CD14-positive monocyte (primary cell): ENCODE data around the gene ZNF474. TPM values are rescaled to one million over a fixed set of nuclear protein-coding genes. Genes with fewer than 3 reads are reported as not detected.

Experiments
- DNase-seq, 3 donors: peaks; one replicate each; pipeline ENCODE4 v3.0.0-alpha.2; 2011 to 2022
- H2AFZ ChIP-seq: 2 replicates; pipeline ENCODE4 v1.6.0; 2012; ENCODE audit warnings: mild to moderate bottlenecking, low read depth, low read length, inconsistent platforms; ENCODE audit not compliant: insufficient read depth, poor library complexity, severe bottlenecking
- H3K27ac ChIP-seq, 2 donors: 1 replicate in 1 of 2; 2 replicates in 1 of 2; pipeline ENCODE4 v1.5.1; 2012 to 2013; ENCODE audit warnings: low read length in 2 of 2, control low read depth in 1 of 2, inconsistent platforms in 1 of 2, low read depth in 1 of 2, mild to moderate bottlenecking in 1 of 2
- H3K27me3 ChIP-seq, 2 donors: one replicate each; pipeline versions ENCODE4 v1.6.0 to v1.6.1; 2011 to 2013; ENCODE audit warnings: low read length in 2 of 2; ENCODE audit not compliant: control insufficient read depth in 2 of 2, insufficient read depth in 2 of 2
- H3K36me3 ChIP-seq, 2 donors: replicated peaks in 1 of 2; 1 replicate in 1 of 2; 2 replicates in 1 of 2; pipeline versions ENCODE4 v1.5.1 to v1.6.1; 2012 to 2013; ENCODE audit warnings: low read length in 2 of 2, control low read depth in 1 of 2, inconsistent platforms in 1 of 2, mild to moderate bottlenecking in 1 of 2; ENCODE audit not compliant: insufficient read depth in 2 of 2, control insufficient read depth in 1 of 2
- H3K4me1 ChIP-seq, 2 donors: 1 replicate in 1 of 2; 2 replicates in 1 of 2; pipeline versions ENCODE4 v1.5.1 to v1.6.1; 2012 to 2013; ENCODE audit warnings: low read length in 2 of 2, control low read depth in 1 of 2, inconsistent platforms in 1 of 2, mild to moderate bottlenecking in 1 of 2, moderate library complexity in 1 of 2; ENCODE audit not compliant: insufficient read depth in 2 of 2, control insufficient read depth in 1 of 2
- H3K4me2 ChIP-seq: replicated peaks from 2 replicates; pipeline ENCODE3; 2012; ENCODE audit warnings: low read length, moderate library complexity, mild to moderate bottlenecking; ENCODE audit not compliant: poor library complexity, severe bottlenecking; ENCODE audit errors: extremely low read depth
- H3K4me3 ChIP-seq, 3 experiments: fragments of 200-600 bp in 1 of 3; sonication (generic) in 1 of 3; replicated peaks in 1 of 3; 1 replicate in 2 of 3; 2 replicates in 1 of 3; pipeline ENCODE4 v1.5.1; 2011 to 2013; ENCODE audit warnings: low read length in 3 of 3, mild to moderate bottlenecking in 3 of 3, control low read depth in 2 of 3, low read depth in 2 of 3, inconsistent platforms in 1 of 3, moderate library complexity in 1 of 3
- H3K79me2 ChIP-seq: 2 replicates; pipeline ENCODE4 v1.6.0; 2012; ENCODE audit warnings: mild to moderate bottlenecking, control low read depth, inconsistent platforms, low read length, moderate library complexity; ENCODE audit not compliant: insufficient read depth
- H3K9ac ChIP-seq: 2 replicates; pipeline ENCODE4 v1.6.0; 2017; ENCODE audit warnings: low read length, mild to moderate bottlenecking; ENCODE audit not compliant: insufficient read depth, poor library complexity, severe bottlenecking
- H3K9me3 ChIP-seq, 2 donors: replicated peaks in 1 of 2; 1 replicate in 1 of 2; 2 replicates in 1 of 2; pipeline versions ENCODE4 v1.5.1 to v1.6.1; 2012 to 2013; ENCODE audit warnings: low read length in 2 of 2, control low read depth in 1 of 2; ENCODE audit not compliant: control insufficient read depth in 1 of 2, insufficient read depth in 1 of 2
- H4K20me1 ChIP-seq: 2 replicates; pipeline ENCODE4 v1.6.0; 2012; ENCODE audit warnings: mild to moderate bottlenecking, low read length, control low read depth, moderate library complexity; ENCODE audit not compliant: insufficient read depth
- H3K27ac Mint-ChIP-seq, 7 donors: one replicate each; pipeline ENCODE4 v1.8.0; 2020; ENCODE audit warnings: mild to moderate bottlenecking in 7 of 7, mixed read lengths in 7 of 7, moderate library complexity in 6 of 7, inconsistent platforms in 2 of 7
- H3K27me3 Mint-ChIP-seq, 3 donors: one replicate each; pipeline ENCODE4 v1.8.0; 2021 to 2022; ENCODE audit warnings: low read depth in 3 of 3, mild to moderate bottlenecking in 3 of 3, mixed read lengths in 3 of 3, moderate library complexity in 3 of 3, inconsistent platforms in 1 of 3
- H3K36me3 Mint-ChIP-seq, 2 donors: one replicate each; pipeline ENCODE4 v1.8.0; 2020; ENCODE audit warnings: mixed read lengths in 2 of 2, inconsistent platforms in 1 of 2, mild to moderate bottlenecking in 1 of 2
- H3K4me1 Mint-ChIP-seq: one replicate; pipeline ENCODE4 v1.8.0; 2020; ENCODE audit warnings: mild to moderate bottlenecking, mixed read lengths
- H3K4me3 Mint-ChIP-seq, 2 donors: one replicate each; pipeline ENCODE4 v1.8.0; 2020; ENCODE audit warnings: mild to moderate bottlenecking in 2 of 2, mixed read lengths in 2 of 2, moderate library complexity in 1 of 2
- H3K9me3 Mint-ChIP-seq, 7 donors: one replicate each; pipeline ENCODE4 v1.8.0; 2020 to 2022; ENCODE audit warnings: mixed read lengths in 7 of 7, mild to moderate bottlenecking in 6 of 7, moderate library complexity in 6 of 7, inconsistent platforms in 2 of 7
- CTCF ChIP-seq: fragments of 200-600 bp; IDR thresholded peaks from one replicate; pipeline ENCODE4 v1.8.0; 2022; ENCODE audit warnings: antibody characterized with exemption, mild to moderate bottlenecking
- WGBS: methylation state at CpG from one replicate; pipeline ENCODE4 v1.1.5; 2013; ENCODE audit warnings: missing lambda C conversion rate; ENCODE audit not compliant: insufficient coverage; 5-methylcytosine and 5-hydroxymethylcytosine counted together
- intact Hi-C, 2 donors: fragments of 100-400 bp; cut with micrococcal nuclease; formaldehyde crosslinking; loops; one replicate each; pipeline versions ENCODE4 v1.15.0 to v1.15.1; 2023
- polyA plus RNA-seq, 3 donors: library from polyadenylated mRNA; depleted of rRNA in 1 of 3; unstranded in 2 of 3; stranded (reverse) in 1 of 3; fragments of 300-500 nt in 2 of 3; fragments of >200 nt in 1 of 3; fragmentation: Illumina TruSeq in 2 of 3; gene quantifications; 1 replicate in 2 of 3; 2 replicates in 1 of 3; pipeline ENCODE4 v1.2.3, GENCODE V29; 2012 to 2021

Gene ZNF474
- polyA plus RNA-seq, 3 donors: 0.09 TPM; not detected in 2

- Mint-ChIP-seq H3K4me1 (no peaks in the 10 kb centered on the region), H3K27ac (no peak overlapping the region), H3K36me3 (no peaks in the 10 kb centered on the region), H3K4me3 (no peak overlapping the region), H3K27me3 (peaks cover 0 to 3% (median 0%) of the 10 kb centered on the region in 3 donors), H3K9me3 (peaks cover 0 to 2% (median 0%) of the 10 kb centered on the region in 7 donors)
- H3K4me2 ChIP-seq: no peak overlapping the region
- no peak for DNase-seq
- H3K9me3 ChIP-seq: peaks cover 0 to 4% of the 10 kb centered on the region in 2 donors
- H3K4me1 ChIP-seq: no peaks in the 10 kb centered on the region
- no peak overlapping the region for H3K9ac ChIP-seq
- H3K27me3 ChIP-seq: no peaks in the 10 kb centered on the region
- intact Hi-C loops: no loop called here
- H3K4me3 ChIP-seq: no peak overlapping the region
- H4K20me1 ChIP-seq: no peaks in the 10 kb centered on the region
- no peaks in the 10 kb centered on the region for H3K79me2 ChIP-seq
- no peak overlapping the region for H2AFZ ChIP-seq
- no peak for TF ChIP-seq CTCF
- no peaks in the 10 kb centered on the region for H3K36me3 ChIP-seq
- WGBS: no CpG with 5 or more reads among the region's 2 CpGs
- no peak overlapping the region for H3K27ac ChIP-seq
Observed at GRCh38 chr5:122130152-122130551, 806 bp downstream of the ZNF474 start.

- 40% methylated on average over 1 of the region's 4 CpGs for WGBS
- TF ChIP-seq CTCF: no peak
- intact Hi-C loops: no loop called here
- H3K79me2 ChIP-seq: no peaks in the 10 kb centered on the region
- H3K27me3 ChIP-seq: no peaks in the 10 kb centered on the region
- no peak for DNase-seq
- Mint-ChIP-seq H3K4me3 (no peak overlapping the region), H3K36me3 (no peaks in the 10 kb centered on the region), H3K9me3 (peaks cover 0 to 4% (median 0%) of the 10 kb centered on the region in 7 donors), H3K27me3 (no peaks in the 10 kb centered on the region), H3K4me1 (no peaks in the 10 kb centered on the region), H3K27ac (no peak overlapping the region)
- no peak overlapping the region for H3K27ac ChIP-seq
- no peaks in the 10 kb centered on the region for H3K36me3 ChIP-seq
- no peak overlapping the region for H3K4me2 ChIP-seq
- no peaks in the 10 kb centered on the region for H4K20me1 ChIP-seq
- no peak overlapping the region for H3K9ac ChIP-seq
- no peak overlapping the region for H2AFZ ChIP-seq
- peaks cover 0 to 4% of the 10 kb centered on the region in 2 donors for H3K9me3 ChIP-seq
- H3K4me3 ChIP-seq: no peak overlapping the region
- no peaks in the 10 kb centered on the region for H3K4me1 ChIP-seq
Observed at GRCh38 chr5:122137702-122138101, 8.4 kb downstream of the ZNF474 start.
